ENCODE measurements around the gene MROH8. TPM values are rescaled to one million over a fixed set of nuclear protein-coding genes. Genes with fewer than 3 reads are reported as not detected.
A peak's percentile ranks its signal among the peaks of the same experiment; 100 is the strongest.

The MROH8 gene
- total RNA-seq, 1 experiment from 2014 or later, result 3.3 TPM

GRCh38 chr20:37205130-37205529, 25.8 kb upstream of the MROH8 start:
- H3K9me3 ChIP-seq (ENCODE audit: insufficient read depth, low read depth), result no peaks in the 10 kb centered on the region
- peaks cover 21% of the 10 kb centered on the region for H3F3A ChIP-seq (ENCODE audit: insufficient read depth, low read depth)
- H3K4me3 ChIP-seq, result no peak overlapping the region
- H3K27ac ChIP-seq, result no peak overlapping the region
- no peak overlapping the region for H3K4me2 ChIP-seq
- no peak overlapping the region for H2AFZ ChIP-seq
- ChIA-PET POLR2A (ENCODE audit: unreplicated experiment) (no interaction called here), CTCF (interaction anchor here (1.1 kb wide), 1 partner anchor 13 kb away, joined by 4 read pairs; no protein-coding TSS in a partner anchor)
- peaks cover 57% of the 10 kb centered on the region for H3K36me3 ChIP-seq (ENCODE audit: low read depth)
- peaks cover 4% of the 10 kb centered on the region for H3K79me2 ChIP-seq (ENCODE audit: low read depth)
- H3K4me1 ChIP-seq (replicated peaks; ENCODE audit: insufficient read depth), result peaks cover 9% of the 10 kb centered on the region
- intact Hi-C loops (cut with micrococcal nuclease; ENCODE audit: unreplicated experiment), result no loop called here
- TF ChIP-seq EZH2 (IDR thresholded peaks at IDR 0.05; ENCODE audit: low read depth) (no peak), CTCF (conservative IDR thresholded peaks at IDR 0.05) (no peak)
- H4K20me1 ChIP-seq (ENCODE audit: insufficient read depth), result peaks cover 26% of the 10 kb centered on the region
- no TSS peak for BruUV-seq (replicated peaks)
- H3K27me3 ChIP-seq (ENCODE audit: insufficient read depth, low read depth), result no peaks in the 10 kb centered on the region
- H3K9me2 ChIP-seq (ENCODE audit: insufficient read depth), result no peaks in the 10 kb centered on the region
- no peak for DNase-seq

DNA sequence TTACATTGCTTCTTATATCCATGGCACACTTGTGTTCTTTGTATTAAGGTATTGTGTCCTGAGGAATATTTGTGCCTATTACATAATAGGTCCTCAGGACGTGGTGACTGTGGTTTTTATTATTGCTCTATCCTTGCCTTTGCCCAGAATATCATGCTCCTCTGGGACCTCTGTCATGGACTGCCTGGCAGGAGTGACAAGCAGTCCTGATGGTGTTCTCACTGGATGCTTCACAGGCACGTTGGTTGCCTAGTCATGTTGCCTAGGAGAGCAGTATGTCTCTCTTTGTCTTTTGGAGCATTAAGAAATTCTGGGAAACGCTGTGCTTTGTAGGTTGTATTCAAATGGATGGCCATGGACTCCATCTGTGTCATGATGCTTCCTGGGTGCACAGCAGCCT, 24.7 kb upstream of the MROH8 start:
- Histone ChIP-seq H4K20me1 (ENCODE audit: insufficient read depth) (peaks cover 26% of the 10 kb centered on the region), H3K36me3 (ENCODE audit: low read depth) (peaks cover 48% of the 10 kb centered on the region), H3K27ac (no peak overlapping the region), H3K9me3 (ENCODE audit: insufficient read depth, low read depth) (no peaks in the 10 kb centered on the region), H3K4me2 (no peak overlapping the region), H3K9me2 (ENCODE audit: insufficient read depth) (no peaks in the 10 kb centered on the region), H3K4me3 (no peak overlapping the region), H2AFZ (no peak overlapping the region), H3K4me1 (replicated peaks; ENCODE audit: insufficient read depth) (peaks cover 9% of the 10 kb centered on the region), H3K79me2 (ENCODE audit: low read depth) (peaks cover 4% of the 10 kb centered on the region), H3K27me3 (ENCODE audit: insufficient read depth, low read depth) (no peaks in the 10 kb centered on the region), H3F3A (ENCODE audit: insufficient read depth, low read depth) (peaks cover 21% of the 10 kb centered on the region)
- BruUV-seq (replicated peaks), result no TSS peak
- no peak for DNase-seq
- POLR2A ChIA-PET (ENCODE audit: unreplicated experiment), result no interaction called here
- CTCF ChIA-PET, result no interaction called here
- intact Hi-C loops (cut with micrococcal nuclease; ENCODE audit: unreplicated experiment), result no loop called here
- no peak for TF ChIP-seq EZH2 (IDR thresholded peaks at IDR 0.05; ENCODE audit: low read depth)
- no peak for TF ChIP-seq CTCF (conservative IDR thresholded peaks at IDR 0.05)

GRCh38 chr20:37202267-37202943, 23.1 kb upstream of the MROH8 start:
- H3K27me3 ChIP-seq (ENCODE audit: insufficient read depth, low read depth), result no peaks in the 10 kb centered on the region
- H3K4me2 ChIP-seq, result peak overlapping the region; percentile 15; the same call in 1 of the 2 replicates
- CTCF ChIA-PET, result interaction anchor here (0.7 kb wide), 1 partner anchor 324 kb away, joined by 3 read pairs; no protein-coding TSS in a partner anchor
- TF ChIP-seq CTCF (conservative IDR thresholded peaks at IDR 0.05) (peak; percentile 89), EZH2 (IDR thresholded peaks at IDR 0.05; ENCODE audit: low read depth) (no peak)
- peaks cover 56% of the 10 kb centered on the region for H3K36me3 ChIP-seq (ENCODE audit: low read depth)
- H3K9me3 ChIP-seq (ENCODE audit: insufficient read depth, low read depth), result no peaks in the 10 kb centered on the region
- DNase-seq, result peak; percentile 57 to 92
- H3K4me1 ChIP-seq (replicated peaks; ENCODE audit: insufficient read depth), result peaks cover 9% of the 10 kb centered on the region
- H3K27ac ChIP-seq, result peak overlapping the region; percentile 40
- intact Hi-C loops (cut with micrococcal nuclease; ENCODE audit: unreplicated experiment), result loop anchor here (1.0 kb wide), 1 partner anchor 332 kb away; no protein-coding TSS in a partner anchor
- POLR2A ChIA-PET (ENCODE audit: unreplicated experiment), result no interaction called here
- H2AFZ ChIP-seq, result no peak overlapping the region
- no TSS peak for BruUV-seq (replicated peaks)
- no peak overlapping the region for H3K4me3 ChIP-seq
- H3K79me2 ChIP-seq (ENCODE audit: low read depth), result peaks cover 7% of the 10 kb centered on the region
- H4K20me1 ChIP-seq (ENCODE audit: insufficient read depth), result peaks cover 38% of the 10 kb centered on the region
- peaks cover 21% of the 10 kb centered on the region for H3F3A ChIP-seq (ENCODE audit: insufficient read depth, low read depth)
- no peaks in the 10 kb centered on the region for H3K9me2 ChIP-seq (ENCODE audit: insufficient read depth)
